Measurements from ENCODE around the gene SRRT.

DNA sequence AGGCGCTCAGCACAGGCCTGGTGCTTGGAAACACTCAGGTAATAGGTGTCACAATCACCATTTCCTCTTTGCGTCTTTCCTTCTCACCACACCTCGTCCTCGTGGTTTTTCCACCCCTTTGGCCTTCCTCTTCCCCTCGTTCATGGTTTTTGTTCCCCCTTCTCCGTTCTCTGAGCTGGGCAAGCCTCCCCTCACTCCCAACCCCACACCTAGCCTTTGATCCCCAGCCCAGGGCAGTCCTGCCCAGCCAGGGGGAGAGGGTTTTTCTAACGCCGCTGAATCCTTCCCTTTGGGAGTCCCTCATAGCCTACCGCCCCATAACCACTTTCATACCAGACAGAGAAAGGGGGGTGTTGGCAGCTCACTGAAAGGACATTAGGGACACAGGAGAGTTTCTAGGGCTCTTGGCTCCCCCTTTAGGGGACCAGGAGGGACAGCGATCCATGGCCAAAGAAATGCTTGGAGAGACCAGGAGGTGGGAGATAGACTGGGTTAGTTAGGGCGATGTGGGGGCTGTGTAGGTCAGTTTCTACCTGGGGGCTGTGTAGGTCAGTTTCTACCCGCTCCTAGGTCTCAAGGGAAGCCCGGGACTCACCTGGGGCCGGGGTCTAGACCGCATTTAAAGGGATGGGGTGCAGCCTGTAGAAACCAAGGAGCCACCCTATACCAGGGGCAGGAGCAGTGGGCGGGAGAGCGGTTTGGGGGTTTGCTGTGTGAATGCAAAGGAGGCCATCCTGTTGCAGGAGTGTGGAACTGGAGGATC lies 49.0 kb upstream of the SRRT start:
- TF ChIP-seq GATA2 (IDR thresholded peaks at IDR 0.05; ENCODE audit: low read depth, low read length) (no peak), GATA3 (IDR thresholded peaks at IDR 0.05; ENCODE audit: low read depth, low read length) (no peak)
